IMR-90 (cell line): ENCODE data around the gene RPTOR. TPM values are rescaled to one million over a fixed set of nuclear protein-coding genes. Genes with fewer than 3 reads are reported as not detected.

Source experiments
- ATAC-seq: fragments of 200-7000 bp; cut with Tn5 transposase; 2 replicates; pipeline ENCODE4 v1.9.1; 2020; ENCODE audit warnings: low read depth, mild to moderate bottlenecking, moderate library complexity
- BruUV-seq: library from RNA; stranded (reverse); fragments of 400-500 nt; replicated peaks from 2 replicates; lab custom pipeline; 2021; lab: Mats Ljungman, UMichigan
- CTCF ChIA-PET: fragments of 300-600 bp; formaldehyde crosslinking; extraction: SDS; loops from one replicate; lab custom pipeline; 2021; ENCODE audit warnings: antibody characterized with exemption; lab: Yijun Ruan, JAX
- POLR2A ChIA-PET: fragments of 300-600 bp; sonication (Branson Sonifier 250); formaldehyde crosslinking; loops from one replicate; lab custom pipeline; 2022; ENCODE audit warnings: antibody characterized with exemption; ENCODE audit not compliant: unreplicated experiment; lab: Charles Lee
- DNase-seq: peaks from one replicate; pipeline ENCODE4 v3.0.0; 2013
- H2AFZ ChIP-seq: replicated peaks from 2 replicates; pipeline ENCODE3; 2013; ENCODE audit warnings: low read length, mild to moderate bottlenecking; ENCODE audit not compliant: poor library complexity
- H2AK5ac ChIP-seq: 2 replicates; pipeline ENCODE4 v1.6.1; 2013; ENCODE audit warnings: low read depth, low read length, inconsistent platforms
- H2AK9ac ChIP-seq: replicated peaks from 2 replicates; pipeline ENCODE3; 2013; ENCODE audit warnings: mild to moderate bottlenecking, low read depth, low read length, moderate library complexity; ENCODE audit not compliant: poor library complexity
- H2BK120ac ChIP-seq: 2 replicates; pipeline ENCODE4 v1.6.1; 2013; ENCODE audit warnings: low read depth, low read length, inconsistent platforms
- H2BK15ac ChIP-seq: 3 replicates; pipeline ENCODE4 v1.6.1; 2013; ENCODE audit warnings: low read depth, low read length, inconsistent platforms
- H2BK20ac ChIP-seq: 2 replicates; pipeline ENCODE4 v1.6.1; 2013; ENCODE audit warnings: low read depth, mild to moderate bottlenecking, inconsistent platforms, low read length, moderate library complexity
- H2BK5ac ChIP-seq: 2 replicates; pipeline ENCODE4 v1.6.1; 2013; ENCODE audit warnings: mild to moderate bottlenecking, low read depth, low read length, inconsistent platforms; ENCODE audit not compliant: poor library complexity, severe bottlenecking
- H3K14ac ChIP-seq: replicated peaks from 2 replicates; pipeline ENCODE4 v1.6.1; 2013; ENCODE audit warnings: low read depth, low read length, inconsistent platforms
- H3K18ac ChIP-seq: 2 replicates; pipeline ENCODE4 v1.6.1; 2013; ENCODE audit warnings: low read depth, low read length, control low read depth
- H3K23ac ChIP-seq: 2 replicates; pipeline ENCODE4 v1.6.1; 2013; ENCODE audit warnings: low read depth, low read length, inconsistent platforms
- H3K27ac ChIP-seq: 2 replicates; pipeline ENCODE4 v1.5.1; 2013; ENCODE audit warnings: mild to moderate bottlenecking, control low read depth, low read length; ENCODE audit not compliant: insufficient read depth
- H3K27me3 ChIP-seq: 2 replicates; pipeline ENCODE4 v1.6.1; 2013; ENCODE audit warnings: low read length; ENCODE audit not compliant: control insufficient read depth, insufficient read depth
- H3K36me3 ChIP-seq: 2 replicates; pipeline ENCODE4 v1.6.1; 2013; ENCODE audit warnings: low read length, mixed read lengths; ENCODE audit not compliant: control insufficient read depth, insufficient read depth
- H3K4ac ChIP-seq: 2 replicates; pipeline ENCODE4 v1.6.1; 2013; ENCODE audit warnings: low read depth, low read length, inconsistent platforms
- H3K4me1 ChIP-seq: 2 replicates; pipeline ENCODE4 v1.6.1; 2013; ENCODE audit warnings: low read length, mixed read lengths; ENCODE audit not compliant: control insufficient read depth, insufficient read depth
- H3K4me2 ChIP-seq: 2 replicates; pipeline ENCODE4 v1.6.1; 2013; ENCODE audit warnings: low read depth, mild to moderate bottlenecking, control low read depth, low read length, moderate library complexity
- H3K4me3 ChIP-seq: 2 replicates; pipeline ENCODE4 v1.5.1; 2013; ENCODE audit warnings: low read depth, mild to moderate bottlenecking, control low read depth, low read length, moderate library complexity; ENCODE audit not compliant: insufficient read depth
- H3K56ac ChIP-seq: 2 replicates; pipeline ENCODE4 v1.6.1; 2013; ENCODE audit warnings: low read length, inconsistent platforms; ENCODE audit not compliant: insufficient read depth; ENCODE audit errors: extremely low read depth
- H3K79me1 ChIP-seq, 2 experiments: 2 replicates each; pipeline ENCODE4 v1.6.1; 2013; ENCODE audit warnings: low read length in 2 of 2, inconsistent platforms in 1 of 2, low read depth in 1 of 2
- H3K9ac ChIP-seq: 2 replicates; pipeline ENCODE4 v1.6.1; 2013; ENCODE audit warnings: low read depth, low read length, control low read depth
- H3K9me1 ChIP-seq: 2 replicates; pipeline ENCODE4 v1.6.1; 2013; ENCODE audit warnings: low read length, inconsistent platforms; ENCODE audit not compliant: insufficient read depth
- H3K9me3 ChIP-seq: 2 replicates; pipeline ENCODE4 v1.6.1; 2013; ENCODE audit warnings: low read length; ENCODE audit not compliant: control insufficient read depth, insufficient read depth
- H4K20me1 ChIP-seq: 2 replicates; pipeline ENCODE4 v1.6.1; 2013; ENCODE audit warnings: low read length, inconsistent platforms; ENCODE audit not compliant: insufficient read depth
- H4K5ac ChIP-seq: 2 replicates; pipeline ENCODE4 v1.6.1; 2013; ENCODE audit warnings: mild to moderate bottlenecking, low read depth, low read length, control low read depth
- H4K8ac ChIP-seq, 2 experiments: 2 replicates each; pipeline ENCODE4 v1.6.1; 2013; ENCODE audit warnings: low read depth in 2 of 2, low read length in 2 of 2, control low read depth in 1 of 2, inconsistent platforms in 1 of 2
- H4K91ac ChIP-seq: 2 replicates; pipeline ENCODE4 v1.6.1; 2013; ENCODE audit warnings: low read depth, low read length, inconsistent platforms; ENCODE audit not compliant: insufficient read depth
- CEBPB ChIP-seq: IDR thresholded peaks from 2 replicates; pipeline ENCODE4 v1.6.1; 2012; ENCODE audit warnings: low read depth, low read length, improper control_type of control experiment
- CHD1 ChIP-seq: IDR thresholded peaks from 2 replicates; pipeline ENCODE4 v1.6.1; 2012; ENCODE audit warnings: low read depth, low read length, improper control_type of control experiment
- CTCF ChIP-seq: conservative IDR thresholded peaks from 2 replicates; pipeline ENCODE4 v1.5.1; 2012; ENCODE audit warnings: mild to moderate bottlenecking, low read depth, low read length, improper control_type of control experiment
- MAFK ChIP-seq: IDR thresholded peaks from 2 replicates; pipeline ENCODE4 v1.6.1; 2012; ENCODE audit warnings: low read depth, low read length, improper control_type of control experiment
- NFE2L2 ChIP-seq: fragments of 150-350 bp; IDR thresholded peaks from 2 replicates; pipeline ENCODE4 v1.6.1; 2016; ENCODE audit warnings: low read depth, mild to moderate bottlenecking, low read length
- RAD21 ChIP-seq: IDR thresholded peaks from 2 replicates; pipeline ENCODE4 v1.6.1; 2012; ENCODE audit warnings: low read length, improper control_type of control experiment
- RCOR1 ChIP-seq: IDR thresholded peaks from 2 replicates; pipeline ENCODE4 v1.6.1; 2012; ENCODE audit warnings: mild to moderate bottlenecking, low read length, improper control_type of control experiment; ENCODE audit not compliant: insufficient replicate concordance
- WGBS, 2 experiments: methylation state at CpG; one replicate each; pipeline versions ENCODE4 v1.1.5 to v1.1.7; 2013; ENCODE audit warnings: missing lambda C conversion rate in 2 of 2; ENCODE audit not compliant: insufficient read length in 1 of 2; ENCODE audit errors: extremely low coverage in 2 of 2; 5-methylcytosine and 5-hydroxymethylcytosine counted together
- dilution Hi-C: fragments of 300-500 bp; cut with HindIII; formaldehyde crosslinking; loops from one replicate; pipeline ENCODE4 v1.14.3; 2018; ENCODE audit warnings: low sequenced_read_pairs; ENCODE audit not compliant: unreplicated experiment
- in situ Hi-C: fragments of 300-500 bp; cut with MboI; formaldehyde crosslinking; loops from 3 replicates; pipeline ENCODE4 v1.14.3; 2019; ENCODE audit warnings: low sequenced_read_pairs, inconsistent platforms, mixed read lengths
- intact Hi-C: fragments of 100-400 bp; cut with micrococcal nuclease; formaldehyde crosslinking; loops from 2 replicates; pipeline ENCODE4 v1.10.0; 2022
- polyA plus RNA-seq, 3 experiments: library from polyadenylated mRNA; depleted of rRNA; stranded (reverse); fragments of >200 nt; gene quantifications; 2 replicates each; pipeline ENCODE4 v1.2.3, GENCODE V29; 2012; ENCODE audit warnings: low replicate concordance in 1 of 3
- total RNA-seq: library from RNA; depleted of rRNA; stranded (reverse); fragments of >200 nt; gene quantifications from 2 replicates; pipeline ENCODE4 v1.2.3, GENCODE V29; 2012

Gene RPTOR
- total and polyA plus RNA-seq, 2 of the 4 experiments (the other 2 are of a cell fraction) = 10.8 to 14.7 TPM

DNA sequence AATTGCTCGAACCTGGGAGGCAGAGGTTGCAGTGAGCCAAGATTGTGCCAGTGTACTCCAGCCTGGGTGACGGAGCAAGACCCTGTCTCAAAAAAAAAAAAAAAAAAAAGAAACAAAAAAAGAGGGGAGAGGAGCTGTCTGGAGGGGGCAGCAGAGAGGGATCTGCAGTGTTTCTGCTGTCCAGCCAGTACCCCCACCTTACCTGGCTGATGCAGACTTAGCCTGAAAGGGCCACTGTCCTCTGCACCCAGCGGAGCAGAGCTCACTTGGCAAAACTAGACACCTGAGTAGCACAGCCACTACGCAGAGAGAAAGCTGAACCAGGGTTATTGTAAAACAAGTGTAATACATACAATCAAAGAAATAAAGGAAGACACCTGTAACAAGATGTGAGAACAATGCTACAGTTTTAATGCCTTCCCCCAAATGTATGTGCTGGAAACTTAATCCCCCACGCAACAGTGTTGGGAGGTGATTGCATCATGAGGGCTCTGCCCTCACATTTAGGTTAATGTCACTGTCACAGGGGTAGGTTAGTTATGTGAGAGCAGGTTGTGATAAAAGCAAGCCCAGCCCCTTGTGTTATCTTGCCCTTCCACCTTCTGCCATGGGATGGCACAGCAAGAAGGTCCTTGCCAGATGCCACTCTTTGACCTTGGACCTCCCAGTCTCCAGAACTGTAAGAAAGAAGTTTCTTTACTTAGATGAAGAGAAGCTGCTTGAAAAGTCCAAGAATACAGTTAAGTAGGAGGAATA, 211.2 kb downstream of the RPTOR start:
- Histone ChIP-seq H3K56ac (no peak overlapping the region), H4K8ac (no peak overlapping the region), H2BK15ac (0 out of 3 replicates have a peak overlapping the region, but pooled peaks have one; percentile 32), H4K20me1 (no peaks in the 10 kb centered on the region), H3K14ac (peak overlapping the region; percentile 2; the same call in 1 of the 2 replicates), H2AK5ac (peak overlapping the region; percentile 37; the same call in 1 of the 2 replicates), H3K18ac (no peak overlapping the region), H3K79me1 (peaks cover 15 to 64% of the 10 kb centered on the region in 2 experiments; a peak in 3 of 4 replicates), H2AK9ac (no peak overlapping the region), H2AFZ (no peak overlapping the region), H3K9me1 (peaks cover 26% of the 10 kb centered on the region), H3K4me2 (no peak overlapping the region), H3K9me3 (no peaks in the 10 kb centered on the region), H3K4ac (peak overlapping the region; percentile 68), H2BK20ac (peak overlapping the region; percentile 6; the same call in 1 of the 2 replicates), H3K27ac (no peak overlapping the region), H2BK5ac (no peak overlapping the region), H2BK120ac (peak overlapping the region; percentile 12), H4K5ac (no peak overlapping the region), H3K9ac (no peak overlapping the region), H4K91ac (peak overlapping the region; percentile 17), H3K4me3 (no peak overlapping the region), H3K4me1 (peaks cover 33% of the 10 kb centered on the region), H3K23ac (no peak overlapping the region), H3K27me3 (no peaks in the 10 kb centered on the region), H3K36me3 (peaks cover 12% of the 10 kb centered on the region)
- 100% methylated on average over 1 of the region's 5 CpGs; no CpG with 5 or more reads in 1 of the 2 experiments for WGBS, 2 experiments
- BruUV-seq = no TSS peak
- POLR2A ChIA-PET = no interaction called here
- DNase-seq (no peak), ATAC-seq (no peak)
- dilution Hi-C loops (no loop called here), intact Hi-C loops (no loop called here), in situ Hi-C loops (no loop called here)
- CTCF ChIA-PET = interaction anchor here (0.6 kb wide), 2 partner anchors 38 to 139 kb away, joined by 3 read pairs; no protein-coding TSS in a partner anchor
- peak; percentile 36 for TF ChIP-seq RAD21
- TF ChIP-seq CTCF = peak; percentile 31
- TF ChIP-seq CHD1 = no peak
- TF ChIP-seq RCOR1 = no peak
- no peak for TF ChIP-seq NFE2L2
- peak; percentile 59 for TF ChIP-seq CEBPB
- no peak for TF ChIP-seq MAFK
